SU-DHL-6 (cell line): ENCODE measurements around the gene GPN2.

ENCODE experiments used
- H2AFZ ChIP-seq: fragments of 200-600 bp; sonication (generic); 2 replicates; pipeline ENCODE4 v1.6.1; 2014; ENCODE audit warnings: low read depth, mild to moderate bottlenecking, moderate library complexity, mixed read lengths, antibody characterized with exemption, low read length; ENCODE audit not compliant: severe bottlenecking
- H3F3A ChIP-seq: fragments of 200-600 bp; shearing (Covaris generic); 2 replicates; pipeline ENCODE4 v1.6.0; 2016; ENCODE audit warnings: antibody characterized with exemption, mild to moderate bottlenecking; ENCODE audit not compliant: insufficient read depth
- H3K27ac ChIP-seq: fragments of 200-600 bp; sonication (generic); 2 replicates; pipeline ENCODE4 v1.5.1; 2016; ENCODE audit warnings: low read depth, mild to moderate bottlenecking, low read length, moderate library complexity, mixed read lengths
- H3K27me3 ChIP-seq: fragments of 200-600 bp; sonication (generic), shearing (Covaris generic); 2 replicates; pipeline ENCODE4 v1.6.0; 2014; ENCODE audit warnings: mild to moderate bottlenecking, low read length
- H3K36me3 ChIP-seq: fragments of 200-600 bp; sonication (generic); 2 replicates; pipeline ENCODE4 v1.6.1; 2014; ENCODE audit warnings: mild to moderate bottlenecking, low read length, mixed read lengths
- H3K4me2 ChIP-seq: fragments of 300-600, 200-600 bp; shearing (Covaris generic), sonication (generic); 2 replicates; pipeline ENCODE4 v1.6.0; 2014; ENCODE audit warnings: low read length, low read depth, mild to moderate bottlenecking; ENCODE audit not compliant: poor library complexity, severe bottlenecking
- H3K4me3 ChIP-seq: fragments of 200-600 bp; sonication (generic); 2 replicates; pipeline ENCODE4 v1.5.1; 2014; ENCODE audit warnings: antibody characterized with exemption, low read length, mild to moderate bottlenecking, mixed read lengths; ENCODE audit not compliant: insufficient read depth, poor library complexity, severe bottlenecking
- H3K79me2 ChIP-seq: fragments of 200-600 bp; sonication (generic); 2 replicates; pipeline ENCODE4 v1.6.1; 2014; ENCODE audit warnings: mild to moderate bottlenecking, low read length, moderate library complexity; ENCODE audit not compliant: insufficient read depth
- H3K9ac ChIP-seq: fragments of 200-600 bp; sonication (generic); 2 replicates; pipeline ENCODE4 v1.7.0; 2014; ENCODE audit warnings: mild to moderate bottlenecking, low read length
- H3K9me2 ChIP-seq: fragments of 200-600 bp; sonication (generic); replicated peaks from 2 replicates; pipeline ENCODE4 v1.6.1; 2014; ENCODE audit warnings: low read length; ENCODE audit not compliant: insufficient read depth
- H3K9me3 ChIP-seq: fragments of 200-600 bp; sonication (generic); 2 replicates; pipeline ENCODE4 v1.6.1; 2014; ENCODE audit warnings: low read length, mixed read lengths; ENCODE audit not compliant: insufficient read depth
- H4K20me1 ChIP-seq: fragments of 200-600 bp; sonication (generic); 2 replicates; pipeline ENCODE4 v1.6.1; 2014; ENCODE audit warnings: low read depth, mild to moderate bottlenecking, antibody characterized with exemption, low read length, moderate library complexity, mixed read lengths
- CTCF ChIP-seq: fragments of 200-600 bp; sonication (generic); IDR thresholded peaks from one replicate; pipeline ENCODE4 v1.5.1; 2017; ENCODE audit warnings: antibody characterized with exemption, mild to moderate bottlenecking, low read length, moderate library complexity; ENCODE audit not compliant: insufficient read depth, poor library complexity, severe bottlenecking
- EZH2phosphoT487 ChIP-seq: fragments of 200-600 bp; sonication (generic), shearing (Covaris generic); conservative IDR thresholded peaks from 2 replicates; pipeline ENCODE4 v1.6.1; 2018; ENCODE audit warnings: mild to moderate bottlenecking, antibody characterized with exemption, low read length, moderate library complexity, mixed read lengths

The GPN2 gene

GRCh38 chr1:26833432-26834405 lies 56.4 kb downstream of the GPN2 start:
- no peaks in the 10 kb centered on the region for H3K9me2 ChIP-seq
- H3K36me3 ChIP-seq, result no peaks in the 10 kb centered on the region
- no peaks in the 10 kb centered on the region for H3K79me2 ChIP-seq
- H3K4me3 ChIP-seq, result no peak overlapping the region
- H3F3A ChIP-seq, result no peaks in the 10 kb centered on the region; the same call in 1 of the 2 replicates
- H3K4me2 ChIP-seq, result peak overlapping the region; percentile 31
- peak overlapping the region; percentile 65 for H3K27ac ChIP-seq
- H3K27me3 ChIP-seq, result no peaks in the 10 kb centered on the region
- H3K9me3 ChIP-seq, result no peaks in the 10 kb centered on the region
- H3K9ac ChIP-seq, result peak overlapping the region; percentile 30; the same call in 1 of the 2 replicates
- TF ChIP-seq EZH2phosphoT487 (no peak), CTCF (no peak)
- no peaks in the 10 kb centered on the region for H4K20me1 ChIP-seq
- no peak overlapping the region for H2AFZ ChIP-seq

- H3K4me2 ChIP-seq, result no peak overlapping the region
- TF ChIP-seq EZH2phosphoT487 (no peak), CTCF (no peak)
- H3K4me3 ChIP-seq, result no peak overlapping the region
- no peaks in the 10 kb centered on the region for H3K36me3 ChIP-seq
- no peak overlapping the region for H2AFZ ChIP-seq
- H3K9me3 ChIP-seq, result no peaks in the 10 kb centered on the region
- H3K27ac ChIP-seq, result peak overlapping the region; percentile 65
- H3K27me3 ChIP-seq, result no peaks in the 10 kb centered on the region
- no peaks in the 10 kb centered on the region; the same call in 1 of the 2 replicates for H3F3A ChIP-seq
- H3K79me2 ChIP-seq, result peaks cover 4% of the 10 kb centered on the region; the same call in 1 of the 2 replicates
- no peaks in the 10 kb centered on the region for H3K9me2 ChIP-seq
- H3K9ac ChIP-seq, result no peak overlapping the region
- H4K20me1 ChIP-seq, result no peaks in the 10 kb centered on the region
Measured at GRCh38 chr1:26832249-26832960, 57.7 kb downstream of the GPN2 start.

- Histone ChIP-seq H4K20me1 (no peaks in the 10 kb centered on the region), H2AFZ (no peak overlapping the region), H3K79me2 (peaks cover 6% of the 10 kb centered on the region; the same call in 1 of the 2 replicates), H3K9me3 (no peaks in the 10 kb centered on the region), H3K4me2 (no peak overlapping the region), H3K27me3 (no peaks in the 10 kb centered on the region), H3F3A (no peaks in the 10 kb centered on the region; the same call in 1 of the 2 replicates), H3K36me3 (no peaks in the 10 kb centered on the region), H3K9ac (no peak overlapping the region), H3K4me3 (no peak overlapping the region), H3K9me2 (no peaks in the 10 kb centered on the region), H3K27ac (no peak overlapping the region)
- TF ChIP-seq CTCF, result no peak
- TF ChIP-seq EZH2phosphoT487, result no peak
Measured at GRCh38 chr1:26831546-26832248, 58.4 kb downstream of the GPN2 start.
